ENCODE results near the gene PLEKHA5.
A peak's percentile ranks its signal among the peaks of the same experiment; 100 is the strongest.
"Not testable (repeated sequence)": the region's sequence is repeated elsewhere in the genome, so short reads cannot be mapped to it uniquely, and the experiment has no call there.

PLEKHA5 gene

GRCh38 chr12:19169222-19169621, 39.7 kb downstream of the PLEKHA5 start:
- DNase-seq = no peak

- not testable (repeated sequence) for DNase-seq
These were observed 40.8 kb downstream of the PLEKHA5 start for GRCh38 chr12:19170286-19170685.

- DNase-seq = no peak
These were observed 42.2 kb downstream of the PLEKHA5 start for GRCh38 chr12:19171731-19172130.

- DNase-seq = no peak
These were observed 48.2 kb downstream of the PLEKHA5 start for GRCh38 chr12:19177754-19178153.

GRCh38 chr12:19179986-19180385, 50.5 kb downstream of the PLEKHA5 start:
- no peak for DNase-seq

- no peak for DNase-seq
These were observed 52.3 kb downstream of the PLEKHA5 start for GRCh38 chr12:19181666-19182426.

GRCh38 chr12:19183121-19183838, 53.7 kb downstream of the PLEKHA5 start:
- DNase-seq = no peak

- DNase-seq = no peak
These were observed 55.9 kb downstream of the PLEKHA5 start for GRCh38 chr12:19185262-19185929.

GRCh38 chr12:19186722-19187661, 57.5 kb downstream of the PLEKHA5 start:
- no peak for DNase-seq

GRCh38 chr12:19189522-19189921, 60.0 kb downstream of the PLEKHA5 start:
- DNase-seq = no peak

- DNase-seq = no peak
These were observed 60.9 kb downstream of the PLEKHA5 start for GRCh38 chr12:19190292-19191031.

GRCh38 chr12:19191089-19191488, 61.6 kb downstream of the PLEKHA5 start:
- DNase-seq = no peak

- no peak for DNase-seq
These were observed 62.0 kb downstream of the PLEKHA5 start for GRCh38 chr12:19191563-19191962.

- no peak for DNase-seq
These were observed 63.2 kb downstream of the PLEKHA5 start for GRCh38 chr12:19192710-19193109.

- no peak for DNase-seq
These were observed 65.4 kb downstream of the PLEKHA5 start for GRCh38 chr12:19194963-19195362.

GRCh38 chr12:19196959-19197630, 67.6 kb downstream of the PLEKHA5 start:
- DNase-seq = peak; percentile 38

- no peak for DNase-seq
These were observed 68.7 kb downstream of the PLEKHA5 start for GRCh38 chr12:19198272-19198671.

GRCh38 chr12:19199332-19199731, 69.8 kb downstream of the PLEKHA5 start:
- no peak for DNase-seq

- DNase-seq = no peak
These were observed 70.7 kb downstream of the PLEKHA5 start for GRCh38 chr12:19200261-19200660.

GRCh38 chr12:19201661-19202060, 72.1 kb downstream of the PLEKHA5 start:
- DNase-seq = no peak

GRCh38 chr12:19203013-19203412, 73.5 kb downstream of the PLEKHA5 start:
- no peak for DNase-seq

All from NCI-H2029 treated with DMSO at 0.1 percent for 48 hours (cell line).